Breast epithelium (tissue), 3 donors: ENCODE results near the gene CLIP2.

ENCODE experiments used
- POLR2AphosphoS5 ChIP-seq, 3 donors: sonication (generic); formaldehyde crosslinking; IDR thresholded peaks; one replicate each; pipeline ENCODE4 v1.6.1; 2017; ENCODE audit warnings: antibody characterized with exemption in 3 of 3
- TF ChIP-seq, protein P1 (sequence below), 3 donors: fragments of 450-650 bp; IDR thresholded peaks; one replicate each; pipeline ENCODE4 v1.5.1; 2016 to 2017; ENCODE audit warnings: antibody characterized with exemption in 3 of 3, mild to moderate bottlenecking in 3 of 3, moderate library complexity in 3 of 3

DNA sequence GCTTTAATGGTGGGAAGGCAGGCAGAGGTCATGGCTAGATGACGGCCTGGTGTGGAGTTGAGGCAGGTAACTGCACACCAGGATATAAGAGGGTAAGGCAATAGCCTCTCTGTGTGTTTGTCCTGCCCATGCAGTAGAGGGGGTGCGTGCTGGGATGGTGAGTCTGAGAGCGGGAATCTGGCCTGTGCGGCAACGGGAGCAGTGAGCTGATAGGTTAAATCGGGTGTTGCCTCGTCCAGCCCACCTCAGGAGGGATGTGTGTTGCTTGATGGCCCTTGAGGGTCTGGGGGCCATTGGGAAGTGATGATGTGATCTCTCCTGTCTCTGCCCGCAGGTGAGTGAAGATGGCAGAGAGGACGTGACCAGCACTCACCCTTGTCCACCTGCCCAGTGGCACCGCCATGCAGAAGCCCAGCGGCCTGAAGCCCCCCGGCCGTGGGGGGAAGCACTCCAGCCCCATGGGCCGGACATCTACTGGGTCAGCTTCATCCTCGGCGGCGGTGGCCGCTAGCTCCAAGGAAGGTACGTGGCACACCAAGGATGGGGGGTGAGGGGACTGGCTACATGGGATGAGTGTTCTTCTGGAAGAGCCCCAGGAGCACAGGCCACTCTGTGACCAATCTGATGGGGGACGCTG lies 28.1 kb downstream of the CLIP2 start:
- TF ChIP-seq, protein P1, sequence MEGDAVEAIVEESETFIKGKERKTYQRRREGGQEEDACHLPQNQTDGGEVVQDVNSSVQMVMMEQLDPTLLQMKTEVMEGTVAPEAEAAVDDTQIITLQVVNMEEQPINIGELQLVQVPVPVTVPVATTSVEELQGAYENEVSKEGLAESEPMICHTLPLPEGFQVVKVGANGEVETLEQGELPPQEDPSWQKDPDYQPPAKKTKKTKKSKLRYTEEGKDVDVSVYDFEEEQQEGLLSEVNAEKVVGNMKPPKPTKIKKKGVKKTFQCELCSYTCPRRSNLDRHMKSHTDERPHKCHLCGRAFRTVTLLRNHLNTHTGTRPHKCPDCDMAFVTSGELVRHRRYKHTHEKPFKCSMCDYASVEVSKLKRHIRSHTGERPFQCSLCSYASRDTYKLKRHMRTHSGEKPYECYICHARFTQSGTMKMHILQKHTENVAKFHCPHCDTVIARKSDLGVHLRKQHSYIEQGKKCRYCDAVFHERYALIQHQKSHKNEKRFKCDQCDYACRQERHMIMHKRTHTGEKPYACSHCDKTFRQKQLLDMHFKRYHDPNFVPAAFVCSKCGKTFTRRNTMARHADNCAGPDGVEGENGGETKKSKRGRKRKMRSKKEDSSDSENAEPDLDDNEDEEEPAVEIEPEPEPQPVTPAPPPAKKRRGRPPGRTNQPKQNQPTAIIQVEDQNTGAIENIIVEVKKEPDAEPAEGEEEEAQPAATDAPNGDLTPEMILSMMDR (IDR thresholded peaks at IDR 0.05), result no peak
- no peak for TF ChIP-seq POLR2AphosphoS5 (IDR thresholded peaks at IDR 0.05)
